Skin of body (tissue), 2 donors: ENCODE results near the gene ELFN2. TPM values are rescaled to one million over a fixed set of nuclear protein-coding genes. Genes with fewer than 3 reads are reported as not detected.
"Not testable (repeated sequence)": the region's sequence is repeated elsewhere in the genome, so short reads cannot be mapped to it uniquely, and the experiment has no call there.

ENCODE experiments used
- DNase-seq: peaks from one replicate; lab custom pipeline; 2025; lab: John Stamatoyannopoulos, UW
- total RNA-seq: library from RNA; depleted of rRNA; stranded (reverse); fragments of >200 nt; gene quantifications from one replicate; pipeline ENCODE4 v1.2.3, GENCODE V29; 2014

The ELFN2 gene
- total RNA-seq, 1 donor from 2014 or later = 0.30 TPM

DNA sequence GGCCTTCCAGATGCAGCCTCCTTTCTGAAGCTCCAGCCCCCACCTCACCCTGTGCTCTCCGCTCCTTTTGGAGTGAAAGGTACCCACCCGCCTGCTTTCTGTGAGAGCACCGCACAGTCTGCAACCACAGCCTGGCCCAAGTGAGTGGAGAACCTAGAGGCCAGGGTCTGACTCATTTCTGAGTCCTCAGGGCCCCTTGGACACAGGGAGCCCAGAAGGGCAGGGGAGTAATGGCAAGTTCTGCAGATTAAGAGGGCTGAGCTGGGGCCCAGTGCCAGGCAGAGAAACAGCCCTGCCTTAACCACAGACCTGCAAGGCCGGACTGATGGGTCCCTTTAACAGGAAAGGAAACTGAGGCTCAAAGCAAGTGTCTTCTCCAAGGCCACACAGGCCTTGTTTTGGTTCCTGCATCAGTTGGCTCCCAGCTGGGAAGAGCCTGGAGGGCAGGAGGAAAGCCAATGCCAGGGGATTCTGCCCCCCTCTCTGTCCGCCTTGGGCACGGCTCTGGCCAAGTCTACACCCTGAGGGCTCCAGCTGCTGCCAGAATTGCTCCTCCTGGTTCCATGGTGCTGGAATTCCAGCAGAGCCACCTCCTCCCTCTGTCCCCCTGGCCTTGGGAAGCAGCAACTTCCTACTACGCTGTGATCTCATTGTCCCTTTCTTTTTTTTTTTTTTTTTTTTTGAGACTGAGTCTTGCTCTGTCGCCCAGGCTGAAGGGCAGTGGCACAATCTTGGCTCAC, 89.9 kb downstream of the ELFN2 start:
- DNase-seq = no peak

GRCh38 chr22:37336579-37336978, 90.7 kb downstream of the ELFN2 start:
- no peak for DNase-seq

GRCh38 chr22:37335806-37336199, 91.5 kb downstream of the ELFN2 start:
- no peak for DNase-seq

GRCh38 chr22:37334859-37335805, 92.1 kb downstream of the ELFN2 start:
- DNase-seq = no peak

GRCh38 chr22:37334461-37334858, 92.8 kb downstream of the ELFN2 start:
- DNase-seq = no peak

DNA sequence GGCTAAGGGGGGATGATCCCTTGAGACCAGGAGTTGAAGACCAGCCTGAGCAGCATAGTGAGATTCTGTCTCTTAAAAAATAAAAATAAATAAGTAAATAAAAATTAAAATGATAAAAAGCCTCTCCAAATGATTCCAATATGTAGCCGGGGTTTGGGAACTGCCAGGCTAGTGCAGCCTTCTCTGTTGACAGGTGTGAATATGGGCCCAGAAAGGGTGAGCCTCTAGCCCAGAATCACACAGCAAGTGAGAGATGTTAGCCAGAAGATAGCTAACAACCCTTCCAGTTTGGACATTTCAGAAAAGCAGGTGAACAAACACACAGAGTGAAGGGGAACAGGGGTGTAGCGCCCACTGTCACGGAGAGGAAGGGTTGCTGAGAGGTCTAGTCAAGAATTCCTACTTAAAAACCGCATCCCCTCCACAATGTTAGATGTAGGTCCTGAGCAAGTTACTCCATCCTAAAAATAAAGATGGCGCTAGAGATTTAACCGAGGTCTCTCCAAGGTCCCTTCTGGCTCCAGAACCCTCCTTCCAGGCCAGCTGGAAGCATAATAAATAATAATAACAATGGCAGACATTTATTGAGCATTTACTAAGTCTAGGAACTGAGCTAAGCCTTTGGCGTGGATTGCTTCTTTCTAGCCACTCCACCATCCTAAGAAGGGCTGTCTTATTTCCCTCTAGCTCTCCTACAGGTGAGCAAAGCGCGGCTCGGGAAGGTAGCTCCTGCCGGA, 93.4 kb downstream of the ELFN2 start:
- no peak for DNase-seq

- DNase-seq = no peak
Measured at GRCh38 chr22:37331856-37332536, 95.3 kb downstream of the ELFN2 start.

DNA sequence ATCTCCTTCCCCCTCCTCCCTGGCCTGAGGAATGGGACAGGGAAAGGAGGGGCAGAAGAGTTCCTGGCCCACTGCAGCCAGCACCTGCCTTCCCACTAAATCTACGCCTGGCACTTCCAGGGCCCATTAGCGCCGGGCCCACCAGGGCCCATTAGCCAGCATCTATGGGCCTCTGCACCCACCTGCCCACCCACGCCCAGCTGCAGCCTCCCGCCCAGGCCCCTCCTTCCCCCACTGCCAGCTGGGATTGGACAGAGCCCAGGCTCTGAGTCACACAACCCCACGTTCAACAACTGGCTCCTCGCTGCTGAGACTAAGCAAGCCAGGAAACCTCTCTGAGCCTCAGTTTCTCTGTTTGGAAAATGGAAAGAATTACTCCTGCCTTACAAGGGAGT, 96.2 kb downstream of the ELFN2 start:
- DNase-seq = no peak

- no peak for DNase-seq
Measured at GRCh38 chr22:37330200-37331033, 96.9 kb downstream of the ELFN2 start.

GRCh38 chr22:37329238-37330140, 97.8 kb downstream of the ELFN2 start:
- DNase-seq = no peak

- DNase-seq = not testable (repeated sequence)
Measured at GRCh38 chr22:37328538-37329237, 98.6 kb downstream of the ELFN2 start.

- DNase-seq = no peak
Measured at GRCh38 chr22:37328017-37328416, 99.3 kb downstream of the ELFN2 start.

DNA sequence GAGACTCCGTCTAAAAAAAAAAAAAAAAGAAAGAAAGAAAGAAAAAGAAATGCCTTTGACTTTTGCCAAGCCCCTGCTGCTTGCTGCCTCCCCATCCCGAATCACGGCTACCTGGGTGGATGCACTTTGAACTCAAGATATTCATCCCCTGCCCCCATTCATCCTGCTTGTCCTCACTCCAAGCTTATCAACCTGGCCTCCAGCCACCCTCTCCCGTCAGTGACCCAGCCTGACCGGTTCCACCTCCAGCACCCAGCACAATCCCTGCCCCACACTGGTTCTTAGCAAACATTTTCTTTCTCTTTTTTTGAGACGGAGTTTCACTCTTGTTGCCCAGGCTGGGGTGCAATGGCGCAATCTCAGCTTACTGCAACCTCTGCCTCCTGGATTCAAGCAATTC, 100.6 kb downstream of the ELFN2 start:
- no peak for DNase-seq

- DNase-seq = no peak
Measured at GRCh38 chr22:37325039-37325395, 102.3 kb downstream of the ELFN2 start.

DNA sequence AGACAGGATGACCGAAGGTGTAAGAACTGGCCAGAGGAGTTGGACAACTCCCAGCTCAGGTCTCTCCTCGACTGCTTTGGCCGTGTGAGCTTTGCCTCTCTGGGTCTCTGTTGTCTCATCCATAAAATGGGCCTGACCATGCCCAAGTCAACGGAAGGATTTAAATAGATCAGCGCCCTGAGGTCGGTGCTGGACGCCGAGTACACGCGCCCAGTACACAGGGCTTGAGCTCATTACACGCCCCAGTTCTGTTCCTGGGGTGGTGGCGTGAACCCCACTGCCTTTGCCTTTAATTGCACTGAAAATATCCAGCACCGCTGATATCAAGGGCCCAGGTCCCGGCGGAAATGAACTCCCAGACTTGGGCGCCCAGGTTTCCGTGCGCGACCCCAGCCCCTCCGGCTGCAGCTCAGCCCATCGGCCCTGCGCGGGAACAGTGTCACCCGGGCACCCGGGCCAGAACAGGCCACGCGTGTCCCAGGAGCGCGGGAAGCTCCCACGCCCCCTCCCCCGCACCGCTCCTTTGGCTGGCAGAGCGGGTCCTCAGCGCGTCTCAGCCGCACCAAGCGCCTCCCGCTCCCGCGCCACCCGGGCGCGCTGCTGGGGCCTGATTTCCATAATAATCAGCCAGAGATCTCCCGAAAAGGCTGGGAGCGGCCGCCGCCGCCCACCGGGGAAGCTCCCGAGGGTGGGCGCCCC, 102.8 kb downstream of the ELFN2 start:
- no peak for DNase-seq

DNA sequence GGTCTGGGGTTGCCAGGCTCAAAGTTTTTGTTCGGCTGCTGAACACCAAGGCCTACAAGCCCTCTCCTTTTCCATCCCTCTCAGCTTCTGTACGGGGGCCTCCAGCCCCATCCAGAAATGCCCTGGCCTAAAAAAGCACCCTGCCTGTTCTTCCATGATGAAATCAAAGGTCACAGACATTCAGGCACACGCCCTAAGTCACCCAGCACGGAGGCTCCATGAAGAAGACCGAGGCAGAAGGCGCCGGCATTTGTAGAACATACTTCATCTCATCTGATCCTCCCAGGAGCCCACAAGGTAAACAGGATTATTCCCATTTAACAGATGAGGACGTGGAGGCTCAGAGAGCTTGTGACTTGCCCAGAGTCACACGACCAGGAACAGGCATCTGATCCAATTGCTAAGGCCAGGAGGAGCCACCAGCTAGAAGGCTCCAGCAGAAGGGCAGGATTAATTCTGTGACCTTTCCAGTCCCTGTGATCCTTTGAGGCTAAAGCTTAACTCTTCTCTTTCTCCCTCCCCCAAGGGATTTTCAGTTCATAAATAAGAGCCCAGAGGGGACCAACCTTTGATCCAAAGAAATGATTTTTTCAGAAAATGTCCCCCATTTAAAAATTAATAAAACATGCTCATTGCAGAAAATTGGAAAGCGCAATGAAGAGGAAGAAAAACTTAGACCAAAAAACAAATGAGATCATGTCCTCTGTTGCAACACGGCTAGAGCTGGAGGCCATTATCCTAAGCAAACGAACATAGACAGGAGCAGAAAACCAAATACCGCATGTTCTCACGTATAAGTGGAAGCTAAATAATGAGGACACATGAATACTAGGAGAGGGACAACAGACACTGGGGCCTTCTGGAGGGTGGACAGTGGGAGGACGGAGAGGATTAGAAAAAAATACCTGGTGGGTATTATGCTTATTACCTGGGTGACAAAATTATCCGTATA, 106.3 kb downstream of the ELFN2 start:
- no peak for DNase-seq

DNA sequence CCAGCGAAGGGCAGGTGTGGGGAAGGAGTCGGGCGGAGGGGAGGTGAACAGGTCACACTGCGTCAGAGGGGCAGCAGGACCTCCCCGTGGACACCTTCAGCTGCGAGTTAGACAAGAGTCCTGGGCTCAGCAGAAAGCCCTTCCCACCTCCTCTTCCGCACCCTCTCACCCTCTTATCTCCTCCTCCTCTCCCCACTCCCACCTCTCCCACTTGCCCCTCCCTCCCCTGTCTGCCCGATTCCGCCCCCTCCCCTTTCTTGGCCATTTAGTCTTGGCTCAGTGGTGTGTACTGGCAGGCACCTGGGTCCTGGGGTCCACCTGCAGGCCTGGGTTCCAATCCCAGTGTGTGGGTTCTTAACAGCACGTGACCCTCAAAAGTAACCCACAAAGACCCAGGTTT, 107.8 kb downstream of the ELFN2 start:
- DNase-seq = no peak
